Testis (tissue), 3 donors: ENCODE results near the gene BCAR3. TPM values are rescaled to one million over a fixed set of nuclear protein-coding genes. Genes with fewer than 3 reads are reported as not detected.

Source experiments
- DNase-seq: peaks from one replicate; pipeline ENCODE4 v3.0.0-alpha.2; 2019
- H3K27ac ChIP-seq, 2 donors: fragments of 200-600 bp; sonication (generic); one replicate each; pipeline ENCODE4 v1.5.1; 2019
- H3K27me3 ChIP-seq: fragments of 200-600 bp; sonication (generic); one replicate; pipeline ENCODE4 v1.5.1; 2019
- H3K36me3 ChIP-seq: fragments of 200-600 bp; sonication (generic); one replicate; pipeline ENCODE4 v1.5.1; 2017; ENCODE audit warnings: low read depth; ENCODE audit errors: missing control alignments
- H3K4me1 ChIP-seq: fragments of 200-600 bp; sonication (generic); one replicate; pipeline ENCODE4 v1.5.1; 2019
- H3K4me3 ChIP-seq, 2 donors: fragments of 200-600 bp; sonication (generic); one replicate each; pipeline ENCODE4 v1.5.1; 2017 to 2019
- H3K9me3 ChIP-seq: fragments of 200-600 bp; sonication (generic); one replicate; pipeline ENCODE4 v1.5.1; 2017
- CTCF ChIP-seq, 3 experiments: fragments of 450-650 bp in 2 of 3; fragments of 200-600 bp in 1 of 3; sonication (generic) in 1 of 3; IDR thresholded peaks; one replicate each; pipeline ENCODE4 v1.5.1; 2016 to 2019; ENCODE audit warnings: antibody characterized with exemption in 3 of 3, mild to moderate bottlenecking in 2 of 3, moderate library complexity in 1 of 3
- POLR2A ChIP-seq: fragments of 450-650 bp; IDR thresholded peaks from one replicate; pipeline ENCODE4 v1.6.1; 2017; ENCODE audit warnings: antibody characterized with exemption, mild to moderate bottlenecking, moderate library complexity
- WGBS, 2 donors: methylation state at CpG; one replicate each; pipeline ENCODE4 v1.1.5; 2018; 5-methylcytosine and 5-hydroxymethylcytosine counted together
- intact Hi-C: fragments of 100-400 bp; cut with DNase I; formaldehyde crosslinking; loops from one replicate; pipeline ENCODE4 v1.15.1; 2023; ENCODE audit warnings: low total_unique reads
- polyA plus RNA-seq: library from polyadenylated mRNA; stranded (reverse); fragments of 350-450 nt; fragmentation: Illumina TruSeq; extraction: RNeasy Lipid Tissue Mini Kit (QIAGEN cat#74804); gene quantifications from one replicate; pipeline ENCODE4 v1.2.3, GENCODE V29; 2014; ENCODE audit warnings: low read depth, low replicate concordance; ENCODE audit not compliant: insufficient read depth
- total RNA-seq, 2 donors: library from RNA; depleted of rRNA; stranded (reverse); fragments of >200 nt; gene quantifications; one replicate each; pipeline ENCODE4 v1.2.3, GENCODE V29; 2016

Gene BCAR3
- total and polyA plus RNA-seq, 3 donors from 2014 or later = 23.2 to 55.9 (median 42.9) TPM

GRCh38 chr1:93575621-93576284, 105.9 kb downstream of the BCAR3 start:
- no peaks in the 10 kb centered on the region for H3K27me3 ChIP-seq
- no peaks in the 10 kb centered on the region for H3K9me3 ChIP-seq
- H3K4me1 ChIP-seq = peaks cover 8% of the 10 kb centered on the region
- intact Hi-C loops = no loop called here
- no peaks in the 10 kb centered on the region for H3K36me3 ChIP-seq
- TF ChIP-seq POLR2A (no peak), CTCF (IDR thresholded peaks at IDR 0.05) (no peak)
- H3K4me3 ChIP-seq = no peak overlapping the region
- WGBS, 2 donors = 92 to 93% methylated on average over 8 to 10 of the region's 10 CpGs
- H3K27ac ChIP-seq = no peak overlapping the region
- no peak for DNase-seq

GRCh38 chr1:93574991-93575390, 106.6 kb downstream of the BCAR3 start:
- DNase-seq = no peak
- H3K27ac ChIP-seq = no peak overlapping the region
- H3K4me1 ChIP-seq = peaks cover 8% of the 10 kb centered on the region
- no peaks in the 10 kb centered on the region for H3K9me3 ChIP-seq
- intact Hi-C loops = no loop called here
- no peaks in the 10 kb centered on the region for H3K36me3 ChIP-seq
- TF ChIP-seq CTCF (IDR thresholded peaks at IDR 0.05) (no peak), POLR2A (no peak)
- no peak overlapping the region for H3K4me3 ChIP-seq
- WGBS, 2 donors = 92 to 93% methylated on average over 6 of the region's 6 CpGs
- H3K27me3 ChIP-seq = no peaks in the 10 kb centered on the region

GRCh38 chr1:93574511-93574910, 107.1 kb downstream of the BCAR3 start:
- Histone ChIP-seq H3K9me3 (no peaks in the 10 kb centered on the region), H3K4me3 (no peak overlapping the region), H3K36me3 (no peaks in the 10 kb centered on the region), H3K27me3 (no peaks in the 10 kb centered on the region), H3K27ac (no peak overlapping the region), H3K4me1 (peaks cover 8% of the 10 kb centered on the region)
- WGBS, 2 donors = 86 to 93% methylated on average over 7 of the region's 7 CpGs
- TF ChIP-seq CTCF (IDR thresholded peaks at IDR 0.05) = no peak
- no peak for TF ChIP-seq POLR2A
- intact Hi-C loops = no loop called here
- DNase-seq = no peak

GRCh38 chr1:93573940-93574469, 107.6 kb downstream of the BCAR3 start:
- Histone ChIP-seq H3K27ac (no peak overlapping the region), H3K4me3 (no peak overlapping the region), H3K27me3 (no peaks in the 10 kb centered on the region), H3K9me3 (no peaks in the 10 kb centered on the region), H3K36me3 (no peaks in the 10 kb centered on the region), H3K4me1 (peaks cover 8% of the 10 kb centered on the region)
- no peak for DNase-seq
- no peak for TF ChIP-seq POLR2A
- no peak for TF ChIP-seq CTCF (IDR thresholded peaks at IDR 0.05)
- WGBS, 2 donors = 76 to 85% methylated on average over 1 of the region's 1 CpG
- intact Hi-C loops = no loop called here
